OCI-LY3 (cell line): ENCODE data around the gene TLK1.

ENCODE experiments used
- H2AFZ ChIP-seq: fragments of 200-600, 300-600 bp; shearing (Covaris generic); 2 replicates; pipeline ENCODE4 v1.6.0; 2014; ENCODE audit warnings: antibody characterized with exemption, low read depth, low read length
- H3K27ac ChIP-seq: fragments of 200-600, 300-600 bp; sonication (generic); 2 replicates; pipeline ENCODE4 v1.5.1; 2014; ENCODE audit warnings: mild to moderate bottlenecking, low read length, moderate library complexity, mixed read lengths
- H3K27me3 ChIP-seq: fragments of 200-600, 300-600 bp; sonication (generic); 2 replicates; pipeline ENCODE4 v1.6.1; 2014; ENCODE audit warnings: low read depth, low read length, mixed read lengths
- H3K36me3 ChIP-seq: fragments of 200-600, 300-600 bp; sonication (generic); replicated peaks from 2 replicates; pipeline ENCODE3; 2014; ENCODE audit warnings: low read depth, low read length, mixed read lengths
- H3K4me1 ChIP-seq: fragments of 300-600, 200-600 bp; sonication (generic); 2 replicates; pipeline ENCODE4 v1.6.1; 2014; ENCODE audit warnings: low read length, mixed read lengths
- H3K4me2 ChIP-seq: fragments of 200-600, 300-600 bp; sonication (generic); 2 replicates; pipeline ENCODE4 v1.6.1; 2014; ENCODE audit warnings: low read length, mixed read lengths
- H3K4me3 ChIP-seq: fragments of 300-600, 200-600 bp; sonication (generic); 2 replicates; pipeline ENCODE4 v1.5.1; 2014; ENCODE audit warnings: antibody characterized with exemption, mild to moderate bottlenecking, low read length, moderate library complexity
- H3K79me2 ChIP-seq: fragments of 300-600, 200-600 bp; shearing (Covaris generic); 2 replicates; pipeline ENCODE4 v1.6.1; 2014; ENCODE audit warnings: mild to moderate bottlenecking, low read length, mixed read lengths
- H3K9ac ChIP-seq: fragments of 300-600, 200-600 bp; shearing (Covaris generic); 2 replicates; pipeline ENCODE4 v1.6.0; 2014; ENCODE audit warnings: mild to moderate bottlenecking, low read length, moderate library complexity
- H3K9me3 ChIP-seq: fragments of 200-600, 300-600 bp; shearing (Covaris generic); 2 replicates; pipeline ENCODE4 v1.6.1; 2014; ENCODE audit warnings: low read length, mixed read lengths; ENCODE audit not compliant: insufficient read depth
- H4K20me1 ChIP-seq: fragments of 200-600, 300-600 bp; sonication (generic); 2 replicates; pipeline ENCODE4 v1.6.1; 2016; ENCODE audit warnings: low read length, mixed read lengths; ENCODE audit not compliant: insufficient read depth
- CTCF ChIP-seq: fragments of 200-600, 300-600 bp; sonication (generic); IDR thresholded peaks from 2 replicates; pipeline ENCODE4 v1.5.1; 2014; ENCODE audit warnings: antibody characterized with exemption, low read length, low read depth
- EZH2phosphoT487 ChIP-seq: fragments of 200-600 bp; shearing (Covaris generic); IDR thresholded peaks from 2 replicates; pipeline ENCODE4 v1.6.1; 2018; ENCODE audit warnings: antibody characterized with exemption, mixed run types, low read depth

The TLK1 gene

DNA sequence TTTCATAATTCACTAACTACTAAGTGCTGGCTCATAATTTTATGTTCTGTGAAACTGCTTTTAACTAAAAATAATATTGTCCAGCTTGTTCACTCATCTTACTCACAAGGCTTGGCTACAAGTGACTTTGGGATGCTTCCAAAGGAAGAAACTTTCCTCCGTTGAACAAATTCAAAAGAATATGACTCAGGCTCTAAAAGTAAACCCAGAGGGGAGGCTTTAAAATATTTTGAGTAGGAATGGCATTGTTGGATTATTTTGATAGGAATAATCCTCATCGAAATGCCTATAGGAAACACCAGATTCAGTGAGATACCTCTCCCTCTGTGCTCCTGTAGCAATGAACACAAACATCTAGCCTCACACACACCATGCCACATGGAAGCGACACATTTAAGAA is 25.2 kb upstream of the TLK1 start:
- Histone ChIP-seq H2AFZ (no peak overlapping the region), H3K9me3 (no peaks in the 10 kb centered on the region), H3K79me2 (no peaks in the 10 kb centered on the region), H3K27me3 (no peaks in the 10 kb centered on the region), H3K36me3 (no peaks in the 10 kb centered on the region), H3K4me3 (no peak overlapping the region), H3K4me1 (peaks cover 17% of the 10 kb centered on the region), H3K27ac (no peak overlapping the region), H3K4me2 (no peak overlapping the region), H4K20me1 (no peaks in the 10 kb centered on the region), H3K9ac (no peak overlapping the region)
- TF ChIP-seq CTCF = no peak
- no peak for TF ChIP-seq EZH2phosphoT487

DNA sequence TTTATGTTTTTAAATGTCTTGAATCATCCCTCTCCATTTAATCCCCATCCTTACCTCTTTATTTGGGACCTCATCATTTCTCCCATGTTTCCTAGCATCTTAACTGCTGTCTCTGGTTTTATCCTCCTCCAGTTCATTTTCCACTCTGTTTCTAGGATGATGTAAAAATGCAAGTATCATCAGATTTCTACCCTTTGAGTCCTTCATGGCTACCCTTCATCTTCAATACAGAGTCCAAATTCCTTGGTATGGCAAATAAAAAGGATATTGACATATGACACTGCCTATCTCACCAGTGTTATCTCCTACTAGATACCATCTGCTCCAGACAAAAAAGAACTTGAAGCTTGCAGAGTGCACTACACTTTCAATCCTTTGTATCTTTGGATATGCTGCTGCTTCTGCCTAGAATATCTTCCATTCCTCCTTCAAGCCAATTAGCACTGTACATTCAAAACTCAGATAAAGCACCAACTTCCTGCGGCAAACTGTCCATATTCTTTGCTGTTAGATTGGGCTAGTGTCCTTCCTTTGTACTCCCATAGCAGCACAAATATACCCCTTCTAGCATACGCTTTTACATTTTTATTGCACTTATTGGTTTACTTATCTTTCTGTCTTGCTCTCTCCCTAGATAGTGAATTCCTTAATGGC is 24.6 kb upstream of the TLK1 start:
- no peak overlapping the region for H3K4me3 ChIP-seq
- H2AFZ ChIP-seq = no peak overlapping the region
- H3K4me2 ChIP-seq = no peak overlapping the region
- no peak for TF ChIP-seq EZH2phosphoT487
- no peak for TF ChIP-seq CTCF
- H3K9ac ChIP-seq = no peak overlapping the region
- no peaks in the 10 kb centered on the region for H3K27me3 ChIP-seq
- H3K36me3 ChIP-seq = no peaks in the 10 kb centered on the region
- no peaks in the 10 kb centered on the region for H3K9me3 ChIP-seq
- no peaks in the 10 kb centered on the region for H3K79me2 ChIP-seq
- H4K20me1 ChIP-seq = no peaks in the 10 kb centered on the region
- no peak overlapping the region for H3K27ac ChIP-seq
- peaks cover 23% of the 10 kb centered on the region for H3K4me1 ChIP-seq

- Histone ChIP-seq H3K27ac (peak overlapping the region; percentile 63), H3K4me1 (peaks cover 34% of the 10 kb centered on the region), H4K20me1 (no peaks in the 10 kb centered on the region), H3K4me2 (peak overlapping the region; percentile 73), H3K9ac (peak overlapping the region; percentile 53), H3K9me3 (no peaks in the 10 kb centered on the region), H3K4me3 (peak overlapping the region; percentile 68), H3K79me2 (no peaks in the 10 kb centered on the region), H3K36me3 (no peaks in the 10 kb centered on the region), H2AFZ (peak overlapping the region; percentile 76), H3K27me3 (no peaks in the 10 kb centered on the region)
- TF ChIP-seq CTCF = no peak
- TF ChIP-seq EZH2phosphoT487 = no peak
Observed at GRCh38 chr2:171181064-171182049, 20.7 kb upstream of the TLK1 start.
